ENCODE results near the gene DLGAP4. TPM values are rescaled to one million over a fixed set of nuclear protein-coding genes. Genes with fewer than 3 reads are reported as not detected.

DLGAP4 gene
- total RNA-seq, 1 experiment from 2014 or later: 40.3 TPM

GRCh38 chr20:36399969-36400545 is 93.9 kb downstream of the DLGAP4 start:
- ATAC-seq: no peak
- Histone ChIP-seq H3K4me2 (ENCODE audit: low read length) (peak overlapping the region; percentile 2; the same call in 1 of the 2 replicates), H3K27me3 (ENCODE audit: insufficient read depth, low read length) (no peaks in the 10 kb centered on the region), H3K27ac (ENCODE audit: low read depth, low read length) (no peak overlapping the region), H3K79me2 (ENCODE audit: insufficient read depth, low read length) (no peaks in the 10 kb centered on the region), H3K36me3 (ENCODE audit: control insufficient read depth in 1 of 2, insufficient read depth in 2 of 2, low read length in 2 of 2) (no peaks in the 10 kb centered on the region), H3K9me3 (ENCODE audit: control insufficient read depth in 1 of 2, insufficient read depth in 1 of 2, low read depth in 1 of 2, low read length in 2 of 2) (no peaks in the 10 kb centered on the region), H4K20me1 (ENCODE audit: insufficient read depth) (no peaks in the 10 kb centered on the region), H3K4me1 (ENCODE audit: control insufficient read depth in 1 of 2, insufficient read depth in 2 of 2, low read length in 2 of 2) (peaks cover 0 to 7% of the 10 kb centered on the region in 2 experiments; a peak in 1 of 4 replicates), H3K9me2 (ENCODE audit: insufficient read depth) (no peaks in the 10 kb centered on the region), H2AFZ (ENCODE audit: low read depth, low read length, poor library complexity, severe bottlenecking) (peak overlapping the region; percentile 3), H3K9ac (ENCODE audit: low read length) (no peak overlapping the region), H3K4me3 (replicated peaks in 1 of 2; ENCODE audit: low read depth in 1 of 2, low read length in 2 of 2) (no peak overlapping the region)
- ChIA-PET POLR2A (interaction anchor here (0.7 kb wide), 1 partner anchor 10 kb away, joined by 3 read pairs; no protein-coding TSS in a partner anchor), RAD21 (ENCODE audit: low non-redundant PET in 1 of 2, low total read pairs in 2 of 2, uncharacterized antibody in 2 of 2, unreplicated experiment in 2 of 2) (interaction anchor here (0.9 to 1.4 kb wide), 5 partner anchors 126 to 197 kb away, joined by 3 to 7 read pairs (median 4); partner anchors contain the start of gene AAR2 (in 1 of the 2)), CTCF (interaction anchor here (0.7 to 3.2 kb wide), 31 partner anchors 8 to 791 kb away, joined by 3 to 57 read pairs (median 4); partner anchors contain the start of genes AAR2, RAB5IF and SCAND1)
- intact Hi-C loops (cut with micrococcal nuclease): loop anchor here (1.0 kb wide), 2 partner anchors 186 to 244 kb away; no protein-coding TSS in a partner anchor
- no peak for DNase-seq (ENCODE audit: low read depth, low spot score)
- BruUV-seq (replicated peaks): no TSS peak
- TF ChIP-seq EZH2 (IDR thresholded peaks at IDR 0.05) (no peak), SP1 (IDR thresholded peaks at IDR 0.05; ENCODE audit: low read depth) (no peak), CBX3 (IDR thresholded peaks at IDR 0.05; ENCODE audit: low read depth) (no peak)

GRCh38 chr20:36400909-36401735 is 95.0 kb downstream of the DLGAP4 start:
- no TSS peak for BruUV-seq (replicated peaks)
- no peak for TF ChIP-seq EZH2phosphoT487 (IDR thresholded peaks at IDR 0.05; ENCODE audit: borderline replicate concordance)
- RAD21 ChIA-PET (ENCODE audit: low non-redundant PET in 1 of 2, low total read pairs in 2 of 2, uncharacterized antibody in 2 of 2, unreplicated experiment in 2 of 2): no interaction called here
- ATAC-seq: no peak
- CTCF ChIA-PET: no interaction called here
- POLR2A ChIA-PET: no interaction called here
- H3K27ac ChIP-seq (ENCODE audit: low read depth, low read length): no peak overlapping the region
- H3K4me1 ChIP-seq (ENCODE audit: control insufficient read depth in 1 of 2, insufficient read depth in 2 of 2, low read length in 2 of 2): peaks cover 0 to 7% of the 10 kb centered on the region in 2 experiments; a peak in 1 of 4 replicates
- no peak overlapping the region for H3K4me3 ChIP-seq (replicated peaks in 1 of 2; ENCODE audit: low read depth in 1 of 2, low read length in 2 of 2)
- no peak overlapping the region for H3K4me2 ChIP-seq (ENCODE audit: low read length)
- H2AFZ ChIP-seq (ENCODE audit: low read depth, low read length, poor library complexity, severe bottlenecking): no peak overlapping the region
- no peaks in the 10 kb centered on the region for H4K20me1 ChIP-seq (ENCODE audit: insufficient read depth)
- no peaks in the 10 kb centered on the region for H3K9me3 ChIP-seq (ENCODE audit: control insufficient read depth in 1 of 2, insufficient read depth in 1 of 2, low read depth in 1 of 2, low read length in 2 of 2)
- H3K9ac ChIP-seq (ENCODE audit: low read length): no peak overlapping the region
- H3K27me3 ChIP-seq (ENCODE audit: insufficient read depth, low read length): no peaks in the 10 kb centered on the region
- intact Hi-C loops (cut with micrococcal nuclease): no loop called here
- DNase-seq (ENCODE audit: low read depth, low spot score): no peak
- no peaks in the 10 kb centered on the region for H3K79me2 ChIP-seq (ENCODE audit: insufficient read depth, low read length)
- H3K9me2 ChIP-seq (ENCODE audit: insufficient read depth): no peaks in the 10 kb centered on the region
- no peaks in the 10 kb centered on the region for H3K36me3 ChIP-seq (ENCODE audit: control insufficient read depth in 1 of 2, insufficient read depth in 2 of 2, low read length in 2 of 2)
